ENCODE measurements around the gene COL11A2.
A peak's percentile ranks its signal among the peaks of the same experiment; 100 is the strongest.
"Not testable (repeated sequence)": the region's sequence is repeated elsewhere in the genome, so short reads cannot be mapped to it uniquely, and the experiment has no call there.

Gene COL11A2

DNA sequence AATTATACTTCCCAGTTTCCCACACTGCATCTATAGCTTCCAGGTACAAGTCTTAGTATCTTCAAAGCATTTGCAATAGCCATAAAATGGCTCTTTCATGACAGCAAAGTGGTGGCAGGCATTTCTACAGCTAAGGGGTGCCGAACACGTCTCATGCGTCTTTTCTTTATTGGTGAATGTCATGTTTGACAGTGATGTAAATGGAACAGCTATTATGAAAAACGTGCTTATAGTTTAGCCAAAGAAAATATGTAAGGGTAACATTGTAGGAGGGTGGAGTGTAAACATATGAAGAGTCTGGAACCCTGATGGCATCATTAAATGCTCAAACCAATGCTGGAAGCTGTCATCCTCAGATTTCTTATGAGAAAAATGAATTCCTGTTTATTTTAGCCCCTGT lies 37.9 kb downstream of the COL11A2 start:
- no peak for DNase-seq (ENCODE audit: low spot score)

DNA sequence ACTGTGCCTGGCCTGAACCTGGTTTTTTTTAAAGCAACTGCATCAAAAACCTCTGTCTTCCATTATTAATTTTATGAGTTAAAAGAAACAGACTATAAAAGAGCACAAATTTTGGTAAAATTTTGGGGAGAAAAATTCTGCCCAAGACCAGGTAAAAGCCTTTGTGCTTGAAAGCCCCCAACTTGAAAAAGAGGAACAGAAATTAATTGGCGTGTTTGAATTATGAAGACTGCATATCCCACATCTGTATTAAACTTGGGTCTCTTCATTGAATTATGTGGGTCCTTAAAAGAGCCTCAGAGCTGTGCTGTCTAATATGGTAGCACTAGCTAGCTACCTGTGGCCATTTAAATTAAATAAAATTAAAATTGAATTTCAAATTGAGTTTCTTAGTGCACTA lies 41.2 kb downstream of the COL11A2 start:
- DNase-seq (ENCODE audit: low spot score) = no peak

DNA sequence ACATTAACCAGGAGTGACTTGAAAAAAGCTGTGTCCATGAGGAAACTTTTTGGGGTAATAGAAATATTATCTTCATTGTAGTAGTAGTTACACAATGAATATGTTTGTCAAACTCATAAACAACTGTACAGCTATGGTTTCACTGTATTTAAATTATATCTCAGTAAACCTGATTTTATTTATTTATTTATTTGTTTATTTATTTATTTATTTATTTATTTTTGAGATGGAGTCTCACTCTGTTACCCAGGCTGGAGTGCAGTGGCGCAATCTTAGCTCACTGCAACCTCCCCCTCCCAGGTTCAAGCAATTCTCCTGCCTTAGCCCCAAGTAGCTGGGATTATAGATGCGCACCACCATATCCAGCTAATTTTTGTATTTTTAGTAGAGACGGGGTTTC lies 41.7 kb downstream of the COL11A2 start:
- DNase-seq (ENCODE audit: low spot score) = not testable (repeated sequence)

DNA sequence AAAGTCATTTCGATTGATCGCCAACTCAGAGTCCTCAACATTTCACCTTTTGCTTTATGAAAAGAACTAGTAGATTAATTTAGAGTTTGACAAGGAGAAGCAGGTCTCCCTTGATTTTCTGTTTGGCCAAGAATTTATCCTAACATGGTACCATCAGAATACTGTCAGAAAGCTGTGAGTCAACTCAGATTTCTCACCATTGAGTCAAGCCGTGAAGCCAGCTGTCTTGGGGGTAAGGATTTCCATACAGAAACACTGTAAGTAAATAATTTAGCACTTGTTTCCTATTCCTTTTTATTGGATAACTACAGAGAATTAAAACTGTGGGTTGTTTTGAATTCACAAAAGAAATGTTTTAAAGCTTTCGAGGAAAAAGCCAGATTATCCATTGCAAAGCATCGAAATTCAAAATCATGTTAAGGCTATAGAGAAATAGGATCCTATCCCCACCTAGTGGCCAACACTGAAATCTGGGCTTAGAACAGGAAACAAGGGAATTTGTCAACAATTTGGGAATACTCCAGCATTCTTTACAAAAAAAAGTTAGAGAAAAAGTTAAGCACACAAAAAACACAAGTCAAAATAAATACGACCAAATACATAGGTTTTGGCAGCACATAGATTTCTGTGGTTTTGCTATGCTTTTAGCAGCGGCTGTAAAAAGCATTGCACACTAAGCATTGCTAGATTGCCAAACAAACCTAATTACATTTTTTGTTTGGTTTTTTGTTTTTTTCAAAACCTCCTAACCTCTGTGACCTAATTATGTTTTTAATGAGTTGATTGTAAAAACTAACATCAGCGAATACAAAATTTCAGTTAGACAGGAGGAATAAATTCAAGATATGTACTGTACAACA lies 44.2 kb downstream of the COL11A2 start:
- DNase-seq (ENCODE audit: low spot score) = peak; percentile 45

DNA sequence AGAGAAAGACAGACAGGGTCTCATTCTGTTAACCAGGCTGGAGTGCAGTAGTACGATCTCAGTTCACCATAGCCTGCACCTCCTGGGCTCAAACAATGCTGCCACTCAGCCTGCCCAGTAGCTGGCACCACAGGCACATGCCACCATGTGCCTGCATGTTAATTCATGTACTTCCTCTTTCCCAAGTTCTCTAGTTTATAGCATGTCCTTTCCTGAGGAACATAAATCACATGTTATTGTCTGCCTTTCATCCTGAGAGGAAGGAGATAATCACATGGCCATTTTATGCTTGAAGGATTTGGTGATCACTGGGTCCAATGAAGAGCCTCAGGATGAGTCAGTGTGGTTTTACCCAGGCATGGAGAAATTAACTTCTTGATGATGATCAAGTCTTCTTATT lies 47.9 kb downstream of the COL11A2 start:
- peak; percentile 46 for DNase-seq (ENCODE audit: low spot score)

DNA sequence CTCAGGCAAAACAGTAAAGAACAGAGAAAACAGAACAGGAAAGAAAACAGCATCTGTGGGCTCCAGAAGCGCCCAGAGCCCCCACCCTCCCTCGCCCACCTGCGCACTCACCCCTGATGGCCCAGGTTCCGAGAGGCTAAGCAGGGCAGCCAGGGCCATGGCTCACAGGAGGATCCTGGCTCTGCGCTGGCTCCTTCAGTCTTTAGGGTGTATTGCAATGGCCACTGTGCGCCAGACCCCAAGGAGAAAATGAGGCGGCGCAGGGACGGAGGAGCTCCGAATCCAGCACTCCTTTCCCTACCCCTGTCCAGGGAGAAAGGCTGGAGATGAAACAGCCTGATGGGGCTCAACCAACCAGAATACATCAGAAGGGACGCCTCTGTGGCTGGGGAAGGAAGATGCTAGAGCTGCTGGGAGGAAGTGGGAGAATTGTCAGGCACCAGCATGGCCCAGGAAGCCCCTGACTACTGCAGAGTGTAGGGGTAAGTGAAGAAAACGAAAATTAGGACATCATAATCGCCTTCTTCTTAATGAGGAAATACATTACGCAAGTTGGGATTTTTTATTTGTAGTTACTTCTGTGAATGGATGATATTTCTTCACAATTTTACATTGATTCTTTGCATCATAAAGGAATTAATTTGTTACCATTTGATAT lies 49.0 kb downstream of the COL11A2 start:
- DNase-seq (ENCODE audit: low spot score) = no peak

DNA sequence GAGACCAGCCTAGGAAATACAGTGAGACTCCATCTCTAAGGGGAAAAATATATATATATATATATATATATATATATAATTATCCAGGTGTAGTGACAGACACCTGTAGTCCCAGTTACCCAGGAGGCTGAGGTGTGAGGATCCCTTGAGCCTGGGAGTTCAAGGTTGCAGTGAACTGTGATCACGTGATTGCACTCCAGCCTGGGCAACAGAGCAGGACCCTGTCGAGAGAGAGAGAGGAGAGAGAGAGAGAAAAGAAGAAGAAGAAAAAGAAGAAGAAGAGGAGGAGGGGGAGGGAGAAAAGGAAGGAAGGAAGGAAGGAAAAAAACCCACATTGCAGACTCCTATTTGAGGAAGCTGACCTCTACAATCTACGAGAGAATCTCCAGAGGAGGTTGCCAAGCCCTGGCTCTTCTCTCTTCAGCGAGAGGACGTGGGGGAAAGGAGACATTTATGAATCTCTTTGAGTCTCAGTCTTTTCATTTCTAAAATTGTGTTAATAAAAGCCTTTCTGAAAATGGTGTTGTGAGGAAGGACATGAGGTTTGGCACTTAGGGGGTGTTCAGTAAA lies 49.7 kb downstream of the COL11A2 start:
- DNase-seq (ENCODE audit: low spot score) = no peak

DNA sequence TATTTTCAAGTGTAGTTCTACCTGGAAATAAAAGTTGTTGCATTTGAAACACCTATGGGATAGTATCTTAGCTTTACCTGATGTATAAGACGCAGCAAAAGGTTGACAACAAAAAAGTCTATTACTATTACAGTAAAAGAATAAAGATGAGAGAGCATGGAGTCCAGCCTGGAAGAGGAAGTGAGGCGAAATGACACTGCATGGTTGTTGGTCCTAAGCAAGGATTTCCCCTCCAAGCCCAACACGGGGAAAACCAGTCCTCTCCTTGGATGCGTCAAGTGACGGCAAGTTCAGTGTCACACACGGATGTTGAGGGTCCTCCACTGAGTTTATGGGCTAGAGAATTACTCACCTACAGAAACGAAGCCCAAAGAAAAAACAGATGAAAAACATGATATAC lies 51.7 kb downstream of the COL11A2 start:
- DNase-seq (ENCODE audit: low spot score) = no peak

DNA sequence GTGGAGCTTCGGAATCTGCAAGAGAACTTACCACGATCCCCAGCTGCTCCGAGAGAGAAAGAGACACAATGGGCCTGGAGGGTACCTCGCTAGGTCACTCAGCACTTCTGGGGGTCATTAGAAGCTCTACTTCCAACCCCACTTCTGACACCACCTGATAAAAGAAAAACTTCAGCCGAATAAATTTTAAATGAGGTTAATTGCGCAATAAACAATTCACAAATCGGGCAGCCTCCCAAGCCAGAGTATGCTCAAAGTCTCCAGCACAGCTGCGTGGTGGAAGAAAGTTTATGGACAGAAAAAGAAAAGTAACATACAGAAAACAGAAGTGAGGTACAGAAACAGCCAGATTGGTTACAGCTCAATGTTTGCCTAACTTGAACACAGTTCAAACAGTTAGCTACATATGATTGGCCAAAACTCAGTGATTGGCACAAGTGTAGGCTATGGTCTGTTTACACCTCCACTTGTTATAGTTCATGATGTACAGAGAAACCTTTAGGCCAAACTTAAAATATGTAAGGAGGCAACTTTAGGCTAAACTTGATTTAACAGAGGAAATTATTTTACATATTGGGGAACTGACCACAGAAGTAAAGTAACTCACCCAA lies 52.6 kb downstream of the COL11A2 start:
- DNase-seq (ENCODE audit: low spot score) = no peak

DNA sequence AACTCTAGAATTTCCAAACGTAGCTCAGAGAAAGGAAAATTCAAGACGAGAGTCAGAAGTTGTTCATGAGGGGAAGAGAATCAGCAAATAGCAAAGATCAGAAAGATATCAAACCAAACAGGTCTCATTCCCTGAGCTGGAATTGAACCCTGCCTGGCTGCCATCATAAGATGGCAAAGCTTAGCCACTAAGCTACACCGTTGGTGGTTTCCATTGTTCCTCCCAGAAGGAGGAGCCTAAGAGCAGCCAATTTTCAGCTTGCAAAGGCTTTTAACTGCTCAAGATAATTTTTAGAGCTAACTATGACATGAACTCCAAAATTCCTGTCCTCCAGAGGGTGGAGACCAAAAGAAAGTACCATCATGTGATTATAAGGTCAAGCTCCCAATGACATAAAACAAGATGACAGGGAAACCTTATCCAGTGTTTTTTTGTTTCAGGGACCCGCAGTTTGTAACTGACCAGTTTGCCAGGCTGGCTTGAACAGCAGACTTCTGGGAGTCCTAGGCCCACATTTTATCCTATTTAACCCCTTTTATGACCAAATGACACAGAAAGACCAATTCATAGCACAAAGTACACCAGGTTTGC lies 55.9 kb downstream of the COL11A2 start:
- DNase-seq (ENCODE audit: low spot score) = no peak

DNA sequence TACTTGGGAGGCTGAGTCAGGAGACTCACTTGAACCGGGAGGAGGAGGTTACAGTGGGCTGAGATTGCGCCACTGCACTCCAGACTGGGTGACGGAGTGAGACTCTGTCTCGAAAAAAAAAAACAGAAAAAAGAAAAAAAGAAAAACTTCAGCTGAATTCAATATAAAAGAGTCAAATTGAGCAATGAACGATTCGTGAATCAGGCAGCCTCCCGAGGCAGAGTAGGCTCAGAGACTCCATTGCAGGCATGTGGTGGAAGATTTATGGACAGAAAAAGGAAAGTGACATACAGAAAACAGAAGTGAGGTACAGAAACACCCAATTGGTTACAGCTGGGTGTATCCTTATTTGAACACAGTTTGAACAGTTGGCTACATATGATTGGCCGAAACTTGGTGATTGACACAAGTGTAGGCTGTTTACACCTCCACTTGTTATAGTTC lies 60.2 kb downstream of the COL11A2 start:
- no peak for DNase-seq (ENCODE audit: low spot score)

DNA sequence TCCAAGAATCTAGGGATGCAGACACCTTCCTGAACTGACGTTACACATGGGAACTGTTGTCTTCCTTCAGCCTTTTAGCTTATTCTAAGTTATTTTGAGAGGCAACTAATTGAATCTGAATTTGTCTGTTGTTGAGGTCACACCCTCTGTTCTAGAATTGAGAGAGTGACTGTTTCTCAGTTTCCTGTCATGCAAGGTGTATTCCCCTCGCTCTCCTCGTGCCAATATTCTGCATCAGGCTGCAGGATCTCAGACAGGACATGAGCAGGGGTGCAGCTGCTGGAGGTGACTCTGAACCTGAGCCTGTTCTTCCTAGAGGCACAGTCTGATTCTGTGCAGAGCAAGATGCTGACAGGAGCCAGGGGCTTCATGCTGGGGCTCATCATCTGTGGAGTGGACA lies 63.9 kb downstream of the COL11A2 start:
- DNase-seq (ENCODE audit: low spot score) = no peak

DNA sequence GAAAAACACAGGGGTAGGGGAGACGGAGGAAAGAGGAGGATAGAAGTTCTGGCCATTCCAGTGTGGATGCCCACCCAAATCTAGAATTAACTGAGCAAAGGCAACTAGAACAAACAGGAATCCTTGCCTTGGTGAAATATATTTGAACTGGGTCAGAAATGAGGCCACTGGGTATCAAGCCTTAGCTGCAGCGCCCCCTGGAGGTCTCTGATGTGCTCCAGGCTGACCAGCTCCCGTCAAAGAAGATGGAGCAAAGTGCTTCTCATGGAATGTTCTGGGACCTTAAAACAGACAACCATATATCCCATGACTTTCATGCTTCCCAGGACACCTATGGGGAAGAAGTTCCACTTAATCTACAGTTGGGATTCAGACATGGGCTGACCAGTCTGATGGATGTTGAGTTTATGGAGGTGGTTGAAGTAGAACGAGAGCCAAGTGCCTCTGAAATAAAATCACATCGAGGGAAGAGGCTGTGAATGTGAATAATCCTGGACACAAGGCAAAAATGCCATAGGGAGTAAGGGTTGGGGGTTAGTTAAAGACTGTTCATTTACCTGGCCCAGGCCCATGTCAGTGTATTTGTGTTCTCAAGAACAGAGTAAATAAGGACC lies 66.1 kb downstream of the COL11A2 start:
- DNase-seq (ENCODE audit: low spot score) = peak; percentile 42

DNA sequence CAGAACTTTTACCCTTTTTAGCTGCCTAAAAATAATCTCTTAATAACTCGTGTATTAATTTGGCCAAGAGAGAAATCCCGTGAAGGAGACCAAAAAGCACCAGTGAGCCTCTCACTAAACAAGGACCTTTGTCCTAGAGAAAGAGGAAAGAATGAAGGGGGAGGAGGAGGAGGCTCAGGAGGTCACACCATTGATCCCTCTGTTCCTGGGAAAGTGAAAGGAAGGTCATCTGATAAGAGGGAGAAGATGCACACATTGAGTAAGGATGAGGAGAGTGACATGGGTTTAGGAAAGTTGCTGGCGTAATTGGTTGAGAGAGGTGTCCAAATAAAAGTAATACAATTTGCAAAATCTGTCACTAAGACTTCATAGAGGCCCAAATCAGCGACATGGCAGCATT lies 67.3 kb downstream of the COL11A2 start:
- no peak for DNase-seq (ENCODE audit: low spot score)

DNA sequence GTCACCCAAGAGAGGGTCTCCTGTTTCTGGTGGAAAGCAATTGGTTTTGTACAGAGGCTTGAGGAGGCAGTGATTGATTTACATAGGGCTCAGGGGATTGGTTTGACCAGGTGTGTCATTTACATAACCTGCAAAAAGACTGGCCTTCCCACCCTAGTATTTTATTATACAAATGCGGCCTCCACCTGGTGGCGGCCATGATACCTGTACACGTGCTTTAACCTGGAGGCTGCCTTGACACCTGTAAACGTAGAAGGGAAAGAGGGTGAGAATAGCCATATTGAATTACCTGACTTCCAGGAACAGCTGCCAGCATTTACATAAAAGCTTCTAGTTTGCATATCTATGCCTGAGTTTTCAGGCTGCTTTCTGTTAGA lies 67.8 kb downstream of the COL11A2 start:
- DNase-seq (ENCODE audit: low spot score) = no peak

DNA sequence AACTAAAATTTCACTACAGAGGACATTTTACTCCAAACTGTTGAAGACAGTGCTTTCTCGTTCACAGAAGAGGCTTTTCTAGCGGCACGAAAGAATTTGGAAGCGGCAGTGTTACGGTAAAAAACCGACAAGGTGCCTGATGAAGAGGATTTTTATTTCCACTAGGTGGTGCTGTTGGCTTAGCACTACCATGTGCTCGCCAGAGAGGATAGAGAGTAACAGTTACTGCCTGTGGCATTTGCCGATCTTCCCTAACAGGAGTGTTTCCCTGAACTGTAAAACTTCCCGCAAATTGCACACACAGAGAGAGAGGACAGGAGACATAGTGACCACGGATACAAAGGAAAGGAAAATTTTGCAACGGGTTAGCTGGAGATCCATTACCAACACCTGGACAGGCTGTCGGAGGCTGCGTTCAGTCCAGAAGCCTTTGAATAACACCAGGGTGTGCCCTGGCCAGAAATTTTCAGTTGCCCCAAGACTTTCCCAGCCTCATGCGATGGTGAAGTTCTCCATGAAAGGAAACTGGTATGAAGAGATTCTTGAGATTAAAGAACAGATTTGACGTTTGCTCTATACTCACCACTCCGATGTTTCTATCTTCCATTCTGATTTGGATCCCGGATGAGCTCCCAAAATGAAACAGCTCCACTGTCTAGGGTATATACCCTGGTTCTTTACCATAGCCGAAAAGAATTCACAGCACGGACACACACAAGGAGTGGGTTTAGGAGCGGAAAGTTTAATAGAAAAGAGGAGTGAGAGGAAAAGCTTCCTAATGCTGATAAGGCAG lies 68.3 kb downstream of the COL11A2 start:
- peak; percentile 17 for DNase-seq (ENCODE audit: low spot score)

DNA sequence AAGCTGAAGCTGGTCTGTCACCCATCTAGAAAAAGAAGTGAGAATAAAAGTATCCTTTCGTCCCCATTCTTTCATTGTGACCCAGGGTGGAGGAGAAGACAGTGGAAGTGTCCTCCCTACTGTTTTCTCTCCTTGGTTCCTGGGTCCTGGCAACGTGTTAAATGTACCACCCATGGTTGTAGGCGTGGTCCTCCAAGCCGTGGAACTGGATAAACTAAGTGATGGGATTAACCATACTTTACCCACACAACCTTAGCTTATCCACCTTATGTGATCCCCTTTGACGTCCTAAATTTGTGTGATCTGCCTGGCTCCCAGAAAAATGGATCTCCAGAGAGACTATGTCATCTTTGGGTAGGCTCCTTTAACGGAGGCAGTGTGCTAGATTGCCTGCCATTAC lies 69.1 kb downstream of the COL11A2 start:
- DNase-seq (ENCODE audit: low spot score) = no peak

DNA sequence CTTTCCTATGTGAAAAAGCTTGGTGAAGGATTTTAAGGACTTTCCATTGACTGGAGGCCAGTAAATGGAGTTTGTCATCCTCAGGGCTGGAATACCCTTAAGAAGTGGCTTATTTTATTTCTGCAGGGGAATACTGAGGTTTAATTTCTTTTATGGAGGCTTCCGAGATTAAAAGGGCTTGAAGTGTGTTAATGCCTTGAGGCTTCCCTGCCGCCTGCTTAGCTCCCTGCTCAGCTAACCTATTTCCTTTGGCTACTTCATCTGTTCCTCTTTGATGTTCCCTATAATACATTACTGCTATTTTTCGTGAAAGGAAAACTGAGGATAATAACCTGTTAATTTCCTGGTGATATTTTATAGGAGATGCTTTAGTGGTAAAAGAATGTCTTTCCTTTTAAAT lies 72.3 kb downstream of the COL11A2 start:
- DNase-seq (ENCODE audit: low spot score) = no peak

DNA sequence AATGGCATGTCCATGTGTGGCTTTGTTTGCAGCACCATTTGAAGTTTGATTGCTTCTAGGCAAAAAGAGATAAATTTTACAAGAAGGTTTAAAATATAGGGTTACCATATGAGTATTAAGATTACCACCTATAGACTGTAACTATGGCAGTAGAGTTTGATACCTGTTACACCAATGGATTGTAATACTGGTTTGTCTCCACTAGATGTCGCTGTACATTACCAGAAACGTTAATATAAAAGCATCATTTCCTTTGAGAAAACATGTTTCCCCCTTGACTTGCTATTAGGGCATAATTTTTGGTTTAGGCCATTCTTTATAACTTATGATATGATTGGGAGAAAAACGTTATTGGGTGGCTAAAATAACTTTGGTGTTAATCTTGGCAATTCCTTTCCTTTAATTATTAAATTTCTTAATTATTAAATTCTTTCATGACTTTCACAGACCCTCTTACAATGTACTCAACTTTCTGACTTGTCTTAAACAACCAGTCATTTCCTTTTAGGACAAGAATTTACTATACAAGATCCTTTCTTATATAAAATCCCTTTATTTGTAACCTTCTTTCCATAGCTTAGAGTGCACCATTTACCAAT lies 73.6 kb downstream of the COL11A2 start:
- DNase-seq (ENCODE audit: low spot score) = peak; percentile 31

DNA sequence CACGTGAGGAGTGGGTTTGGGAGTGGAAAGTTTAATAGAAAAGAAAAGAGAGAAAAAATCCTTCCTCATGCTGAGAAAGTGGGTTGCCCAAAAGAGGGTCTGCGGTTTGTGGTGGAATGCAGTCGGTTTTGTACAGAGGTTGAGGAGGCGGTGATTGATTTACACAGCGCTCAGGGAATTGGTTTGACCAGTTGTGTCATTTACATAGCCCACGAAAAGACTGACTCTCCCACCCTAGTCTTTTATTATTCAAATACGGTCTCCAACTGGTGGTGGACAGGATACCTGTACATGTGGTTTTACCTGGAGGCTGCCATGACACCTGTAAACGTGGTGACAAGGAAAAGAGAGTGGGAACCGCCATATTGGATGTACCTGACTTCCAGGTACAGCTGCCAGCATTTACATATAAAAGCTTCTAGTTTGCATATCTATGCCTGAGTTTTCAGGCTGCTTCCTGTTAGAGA lies 74.4 kb downstream of the COL11A2 start:
- no peak for DNase-seq (ENCODE audit: low spot score)
